ENCODE results near the gene ENTPD5.
"Not testable (repeated sequence)": the region's sequence is repeated elsewhere in the genome, so short reads cannot be mapped to it uniquely, and the experiment has no call there.

- TF ChIP-seq CTCF (conservative IDR thresholded peaks at IDR 0.05; ENCODE audit: low read length); EZH2phosphoT487 (IDR thresholded peaks at IDR 0.05; ENCODE audit: borderline replicate concordance): not testable (repeated sequence)
Observed at GRCh38 chr14:73919457-73919856, 99.6 kb downstream of the ENTPD5 start.
